ENCODE results near the gene CARD18.

CARD18 gene

GRCh38 chr11:105139669-105140068, at the start of gene CARD18:
Gene CARD18 (minus strand): TSS chr11:105139769. CDS start chr11:105139726, 43 bp downstream.
- DNase-seq = no peak

GRCh38 chr11:105183987-105184386, 44.4 kb upstream of the CARD18 start:
- DNase-seq = no peak

- no peak for DNase-seq
Observed at GRCh38 chr11:105183426-105183825, 43.9 kb upstream of the CARD18 start.

GRCh38 chr11:105181521-105181920, 42.0 kb upstream of the CARD18 start:
- DNase-seq = no peak

GRCh38 chr11:105181100-105181499, 41.5 kb upstream of the CARD18 start:
- DNase-seq = no peak

GRCh38 chr11:105179542-105180278, 40.1 kb upstream of the CARD18 start:
- no peak for DNase-seq

- DNase-seq = no peak
Observed at GRCh38 chr11:105177658-105178057, 38.1 kb upstream of the CARD18 start.

- DNase-seq = no peak
Observed at GRCh38 chr11:105168457-105168856, 28.9 kb upstream of the CARD18 start.

- DNase-seq = no peak
Observed at GRCh38 chr11:105167244-105167643, 27.7 kb upstream of the CARD18 start.

- peak; percentile 16 for DNase-seq
Observed at GRCh38 chr11:105164208-105164607, 24.6 kb upstream of the CARD18 start.

- DNase-seq = no peak
Observed at GRCh38 chr11:105162506-105162905, 22.9 kb upstream of the CARD18 start.

- no peak for DNase-seq
Observed at GRCh38 chr11:105158436-105158835, 18.9 kb upstream of the CARD18 start.

- no peak for DNase-seq
Observed at GRCh38 chr11:105156720-105157119, 17.2 kb upstream of the CARD18 start.

GRCh38 chr11:105156231-105156630, 16.7 kb upstream of the CARD18 start:
- no peak for DNase-seq

- DNase-seq = no peak
Observed at GRCh38 chr11:105155679-105156078, 16.1 kb upstream of the CARD18 start.

- DNase-seq = no peak
Observed at GRCh38 chr11:105153392-105153791, 13.8 kb upstream of the CARD18 start.

GRCh38 chr11:105152560-105152959, 13.0 kb upstream of the CARD18 start:
- no peak for DNase-seq

- DNase-seq = no peak
Observed at GRCh38 chr11:105152021-105152512, 12.5 kb upstream of the CARD18 start.

- no peak for DNase-seq
Observed at GRCh38 chr11:105149477-105149876, 9.9 kb upstream of the CARD18 start.

GRCh38 chr11:105148241-105148640, 8.7 kb upstream of the CARD18 start:
- DNase-seq = no peak

GRCh38 chr11:105144887-105145286, 5.3 kb upstream of the CARD18 start:
- DNase-seq = no peak

GRCh38 chr11:105142167-105142566, 2.6 kb upstream of the CARD18 start:
- DNase-seq = no peak

GRCh38 chr11:105137286-105137685, 2.3 kb downstream of the CARD18 start:
- DNase-seq = no peak

GRCh38 chr11:105135883-105136282, 3.7 kb downstream of the CARD18 start:
- DNase-seq = no peak

Measured in activated CD4-positive, alpha-beta T cell treated with anti-CD3 and anti-CD28 coated beads, Interleukin-2, amount 50 U/mL, for 16 hours (primary cell).